Lower lobe of right lung (tissue), 2 donors: ENCODE data around the gene ATP10A. TPM values are rescaled to one million over a fixed set of nuclear protein-coding genes. Genes with fewer than 3 reads are reported as not detected.

ENCODE experiments used
- ATAC-seq, 2 donors: fragments of 200-7000 bp; cut with Tn5 transposase; one replicate each; pipeline ENCODE4 v1.9.1; 2020 to 2022; ENCODE audit warnings: mild to moderate bottlenecking in 2 of 2, moderate library complexity in 2 of 2
- DNase-seq: peaks from one replicate; pipeline ENCODE4 v3.0.0-alpha.2; 2020
- H3K27ac ChIP-seq: fragments of 200-600 bp; one replicate; pipeline ENCODE4 v1.8.0; 2022
- H3K27me3 ChIP-seq: fragments of 200-600 bp; one replicate; pipeline ENCODE4 v1.8.0; 2022; ENCODE audit warnings: low read depth
- H3K36me3 ChIP-seq: fragments of 200-600 bp; one replicate; pipeline ENCODE4 v1.8.0; 2022; ENCODE audit warnings: mild to moderate bottlenecking
- H3K4me1 ChIP-seq: fragments of 200-600 bp; one replicate; pipeline ENCODE4 v1.8.0; 2022
- H3K4me3 ChIP-seq: fragments of 200-600 bp; one replicate; pipeline ENCODE4 v1.8.0; 2022; ENCODE audit warnings: mild to moderate bottlenecking
- H3K9me3 ChIP-seq: fragments of 200-600 bp; one replicate; pipeline ENCODE4 v1.8.0; 2022
- CTCF ChIP-seq: fragments of 200-600 bp; IDR thresholded peaks from one replicate; pipeline ENCODE4 v1.8.0; 2022; ENCODE audit warnings: antibody characterized with exemption, mild to moderate bottlenecking
- intact Hi-C: fragments of 100-400 bp; cut with DNase I; formaldehyde crosslinking; loops from one replicate; pipeline ENCODE4 v1.11.0; 2022
- total RNA-seq: library from RNA; stranded (reverse); fragmentation: NEBNext Ultra II Directional; extraction: Animal tissue kit (Norgen Biotek cat#: 25700); gene quantifications from one replicate; pipeline ENCODE4 v1.2.1, GENCODE V29; 2021
- donor health status: DM: no; HTN: yes; CAD: no; lungs with severe emphysema.

The ATP10A gene
- total RNA-seq, 1 donor from 2014 or later: 43.5 TPM

- Histone ChIP-seq H3K4me3 (no peak overlapping the region), H3K9me3 (no peaks in the 10 kb centered on the region), H3K27me3 (no peaks in the 10 kb centered on the region), H3K4me1 (peaks cover 13% of the 10 kb centered on the region), H3K36me3 (no peaks in the 10 kb centered on the region), H3K27ac (no peak overlapping the region)
- DNase-seq (no peak), ATAC-seq (no peak)
- intact Hi-C loops: no loop called here
- TF ChIP-seq CTCF: no peak
Observed at GRCh38 chr15:25770618-25771337, 92.3 kb downstream of the ATP10A start.

- ATAC-seq (peak in 1 of 2 donors; percentile 13), DNase-seq (no peak)
- no peaks in the 10 kb centered on the region for H3K36me3 ChIP-seq
- H3K27ac ChIP-seq: no peak overlapping the region
- H3K27me3 ChIP-seq: no peaks in the 10 kb centered on the region
- H3K9me3 ChIP-seq: no peaks in the 10 kb centered on the region
- peaks cover 7% of the 10 kb centered on the region for H3K4me1 ChIP-seq
- no peak for TF ChIP-seq CTCF
- intact Hi-C loops: no loop called here
- H3K4me3 ChIP-seq: no peak overlapping the region
Observed at GRCh38 chr15:25770031-25770430, 93.1 kb downstream of the ATP10A start.

- no peaks in the 10 kb centered on the region for H3K36me3 ChIP-seq
- no peak for TF ChIP-seq CTCF
- no peaks in the 10 kb centered on the region for H3K9me3 ChIP-seq
- H3K27ac ChIP-seq: no peak overlapping the region
- peaks cover 5% of the 10 kb centered on the region for H3K4me1 ChIP-seq
- no peak for DNase-seq
- ATAC-seq: no peak
- no peak overlapping the region for H3K4me3 ChIP-seq
- intact Hi-C loops: no loop called here
- no peaks in the 10 kb centered on the region for H3K27me3 ChIP-seq
Observed at GRCh38 chr15:25768271-25768670, 94.9 kb downstream of the ATP10A start.

- no peak for TF ChIP-seq CTCF
- no peak for DNase-seq
- intact Hi-C loops: no loop called here
- Histone ChIP-seq H3K27ac (no peak overlapping the region), H3K27me3 (no peaks in the 10 kb centered on the region), H3K4me3 (no peak overlapping the region), H3K9me3 (no peaks in the 10 kb centered on the region), H3K4me1 (no peaks in the 10 kb centered on the region), H3K36me3 (no peaks in the 10 kb centered on the region)
- ATAC-seq: peak in 1 of 2 donors; percentile 26
Observed at GRCh38 chr15:25767356-25768151, 95.6 kb downstream of the ATP10A start.

GRCh38 chr15:25766417-25766816 is 96.7 kb downstream of the ATP10A start:
- Histone ChIP-seq H3K27ac (no peak overlapping the region), H3K4me3 (no peak overlapping the region), H3K9me3 (no peaks in the 10 kb centered on the region), H3K27me3 (no peaks in the 10 kb centered on the region), H3K36me3 (no peaks in the 10 kb centered on the region), H3K4me1 (no peaks in the 10 kb centered on the region)
- DNase-seq (no peak), ATAC-seq (no peak)
- TF ChIP-seq CTCF: no peak
- intact Hi-C loops: no loop called here
